GM23248 (cell line): ENCODE results near the gene CAPN14.

Source experiments
- EZH2 ChIP-seq: fragments of 200-600 bp; sonication (generic); IDR thresholded peaks from 2 replicates; pipeline ENCODE4 v1.6.1; 2018; ENCODE audit warnings: antibody characterized with exemption, mild to moderate bottlenecking; ENCODE audit not compliant: insufficient read depth, poor library complexity, severe bottlenecking
- EZH2phosphoT487 ChIP-seq: fragments of 200-600 bp; sonication (generic); IDR thresholded peaks from 2 replicates; pipeline ENCODE4 v1.6.1; 2018; ENCODE audit warnings: antibody characterized with exemption, moderate library complexity, mild to moderate bottlenecking, low read depth; ENCODE audit not compliant: insufficient read depth

DNA sequence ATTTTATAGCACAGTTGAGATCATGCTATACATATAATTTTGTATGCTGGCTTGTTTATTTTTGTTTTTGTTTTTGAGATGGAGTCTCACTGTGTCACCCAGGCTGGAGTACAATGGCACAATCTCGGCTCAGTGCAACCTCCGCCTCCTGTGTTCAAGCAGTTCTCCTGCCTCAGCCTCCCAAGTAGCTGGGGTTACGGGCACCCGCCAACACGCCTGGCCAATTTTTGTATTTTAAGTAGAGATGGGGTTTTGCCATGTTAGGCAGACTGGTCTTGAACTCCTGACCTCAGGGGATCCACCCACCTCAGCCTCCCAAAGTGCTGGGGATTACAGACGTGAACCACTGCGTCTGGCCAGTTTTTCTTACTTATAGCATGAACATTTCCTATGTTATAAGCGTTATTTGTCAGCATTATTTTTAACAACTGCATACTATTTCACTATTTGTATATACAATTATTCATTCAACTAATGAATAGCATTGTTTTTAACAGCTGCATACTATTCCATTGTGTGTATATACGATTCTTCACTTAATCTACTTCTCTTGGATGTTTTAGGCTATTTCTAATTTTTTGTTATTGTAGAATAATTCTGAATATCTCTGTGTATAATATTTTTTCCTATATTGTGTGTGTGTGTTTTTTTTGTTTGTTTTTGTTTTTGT is 20.2 kb upstream of the CAPN14 start:
- TF ChIP-seq EZH2phosphoT487 (no peak), EZH2 (no peak)
